G401.6 (cell line): ENCODE results near the gene CAMSAP1.

Experiments used
- FAIRE-seq: peaks from 2 replicates; lab custom pipeline; 2012; peaks lifted over from hg19 to GRCh38; lab: Jason Lieb, UNC

The CAMSAP1 gene

GRCh38 chr9:135789838-135790291 is 117.5 kb downstream of the CAMSAP1 start:
- no peak for FAIRE-seq

GRCh38 chr9:135788576-135789300 is 118.6 kb downstream of the CAMSAP1 start:
- FAIRE-seq, result no peak

GRCh38 chr9:135787776-135788575 is 119.4 kb downstream of the CAMSAP1 start:
- FAIRE-seq, result no peak

- no peak for FAIRE-seq
Observed at GRCh38 chr9:135787317-135787716, 120.0 kb downstream of the CAMSAP1 start.

- FAIRE-seq, result no peak
Observed at GRCh38 chr9:135786146-135786690, 121.1 kb downstream of the CAMSAP1 start.

GRCh38 chr9:135785013-135785575 is 122.3 kb downstream of the CAMSAP1 start:
- FAIRE-seq, result no peak

- FAIRE-seq, result no peak
Observed at GRCh38 chr9:135783540-135784245, 123.7 kb downstream of the CAMSAP1 start.

- FAIRE-seq, result no peak
Observed at GRCh38 chr9:135782946-135783345, 124.4 kb downstream of the CAMSAP1 start.

- no peak for FAIRE-seq
Observed at GRCh38 chr9:135780626-135781025, 126.7 kb downstream of the CAMSAP1 start.

- FAIRE-seq, result no peak
Observed at GRCh38 chr9:135780086-135780485, 127.3 kb downstream of the CAMSAP1 start.

- no peak for FAIRE-seq
Observed at GRCh38 chr9:135779571-135779970, 127.8 kb downstream of the CAMSAP1 start.

GRCh38 chr9:135778421-135778820 is 128.9 kb downstream of the CAMSAP1 start:
- FAIRE-seq, result no peak

- no peak for FAIRE-seq
Observed at GRCh38 chr9:135777623-135778177, 129.6 kb downstream of the CAMSAP1 start.

- FAIRE-seq, result no peak
Observed at GRCh38 chr9:135776893-135777622, 130.3 kb downstream of the CAMSAP1 start.

- no peak for FAIRE-seq
Observed at GRCh38 chr9:135775911-135776310, 131.4 kb downstream of the CAMSAP1 start.

- no peak for FAIRE-seq
Observed at GRCh38 chr9:135774794-135775525, 132.4 kb downstream of the CAMSAP1 start.

GRCh38 chr9:135774239-135774747 is 133.1 kb downstream of the CAMSAP1 start:
- no peak for FAIRE-seq

- FAIRE-seq, result no peak
Observed at GRCh38 chr9:135773530-135774238, 133.7 kb downstream of the CAMSAP1 start.

- FAIRE-seq, result no peak
Observed at GRCh38 chr9:135772702-135773493, 134.4 kb downstream of the CAMSAP1 start.
